Stimulated activated CD8-positive, alpha-beta memory T cell treated with anti-CD3 and anti-CD28 coated beads, Interleukin-12 subunit alpha, Interleukin-12 subunit beta, amount 100 ng/mL, for 24 hours (primary cell): ENCODE data around the gene C4A.
"Not testable (repeated sequence)": the region's sequence is repeated elsewhere in the genome, so short reads cannot be mapped to it uniquely, and the experiment has no call there.

ENCODE experiments used
- DNase-seq: peaks from one replicate; pipeline ENCODE4 v3.0.0-alpha.2; 2020; ENCODE audit errors: extremely low read depth

Gene C4A

GRCh38 chr6:32028631-32029030, 46.8 kb downstream of the C4A start:
- not testable (repeated sequence) for DNase-seq

- not testable (repeated sequence) for DNase-seq
Measured at GRCh38 chr6:32029553-32029952, 47.7 kb downstream of the C4A start.

GRCh38 chr6:32035283-32036013, 53.6 kb downstream of the C4A start:
- not testable (repeated sequence) for DNase-seq

- not testable (repeated sequence) for DNase-seq
Measured at GRCh38 chr6:32037136-32037535, 55.3 kb downstream of the C4A start.

GRCh38 chr6:32037598-32038524, 56.0 kb downstream of the C4A start, which contains the start of gene CYP21A2:
Gene CYP21A2, plus strand, starts transcription at chr6:32038415. Its CDS starts 8 bp downstream, at chr6:32038423.
- not testable (repeated sequence) for DNase-seq

GRCh38 chr6:32038878-32039277, 57.0 kb downstream of the C4A start:
- not testable (repeated sequence) for DNase-seq

GRCh38 chr6:32039321-32040274, 57.7 kb downstream of the C4A start:
- DNase-seq = not testable (repeated sequence)

GRCh38 chr6:32040299-32041049, 58.6 kb downstream of the C4A start:
- not testable (repeated sequence) for DNase-seq

- not testable (repeated sequence) for DNase-seq
Measured at GRCh38 chr6:32041050-32041321, 59.1 kb downstream of the C4A start.

GRCh38 chr6:32041385-32041784, 59.5 kb downstream of the C4A start:
- not testable (repeated sequence) for DNase-seq

- DNase-seq = not testable (repeated sequence)
Measured at GRCh38 chr6:32042276-32042675, 60.4 kb downstream of the C4A start.

GRCh38 chr6:32043589-32044380, 61.9 kb downstream of the C4A start:
- not testable (repeated sequence) for DNase-seq

- DNase-seq = not testable (repeated sequence)
Measured at GRCh38 chr6:32044916-32045315, 63.1 kb downstream of the C4A start.

GRCh38 chr6:32045811-32046449, 64.1 kb downstream of the C4A start:
- no peak for DNase-seq

- no peak for DNase-seq
Measured at GRCh38 chr6:32046450-32047083, 64.7 kb downstream of the C4A start.

- DNase-seq = no peak
Measured at GRCh38 chr6:32047084-32047478, 65.2 kb downstream of the C4A start.

GRCh38 chr6:32047539-32047854, 65.6 kb downstream of the C4A start:
- no peak for DNase-seq

GRCh38 chr6:32047855-32048766, 66.3 kb downstream of the C4A start:
- DNase-seq = peak; percentile 31
